Activated CD4-positive, alpha-beta T cell treated with anti-CD3 and anti-CD28 coated beads, Interleukin-2, amount 50 U/mL, for 4 hours (primary cell): ENCODE results near the gene NEFH.
"Not testable (repeated sequence)": the region's sequence is repeated elsewhere in the genome, so short reads cannot be mapped to it uniquely, and the experiment has no call there.

Source experiments
- DNase-seq, 2 experiments: peaks; one replicate each; pipeline ENCODE4 v3.0.0-alpha.2; 2020

The NEFH gene

GRCh38 chr22:29479417-29480261, at the start of gene NEFH:
Gene NEFH (plus strand): TSS chr22:29480218. CDS start chr22:29480263, 45 bp downstream.
- no peak for DNase-seq

- DNase-seq = no peak
Measured at GRCh38 chr22:29431986-29432385, 48.0 kb upstream of the NEFH start.

GRCh38 chr22:29433856-29434255, 46.2 kb upstream of the NEFH start:
- DNase-seq = no peak

DNA sequence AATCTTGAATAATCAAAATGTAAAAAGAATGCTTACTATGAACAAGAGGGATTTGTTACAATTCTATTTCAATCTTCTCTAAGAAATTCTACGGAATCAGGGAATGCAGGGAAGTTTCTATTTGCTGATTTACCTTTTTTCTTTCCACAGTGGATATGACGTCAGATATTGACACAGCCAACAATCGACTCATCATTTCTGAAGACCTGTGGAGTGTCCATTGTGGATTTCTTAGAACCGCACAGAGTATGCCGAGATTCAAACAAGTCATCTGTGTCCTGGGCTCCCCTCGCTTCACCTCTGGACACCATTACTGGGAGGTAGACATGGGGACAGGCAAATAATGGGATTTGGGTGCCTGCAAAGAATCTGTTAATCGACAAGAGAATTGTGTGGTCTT, 45.7 kb upstream of the NEFH start:
- no peak for DNase-seq

- no peak for DNase-seq
Measured at GRCh38 chr22:29435236-29436136, 44.5 kb upstream of the NEFH start.

GRCh38 chr22:29438283-29438682, 41.7 kb upstream of the NEFH start, which contains the start of gene RFPL1:
Gene RFPL1 (plus strand): TSS chr22:29438583.
- not testable (repeated sequence) for DNase-seq

DNA sequence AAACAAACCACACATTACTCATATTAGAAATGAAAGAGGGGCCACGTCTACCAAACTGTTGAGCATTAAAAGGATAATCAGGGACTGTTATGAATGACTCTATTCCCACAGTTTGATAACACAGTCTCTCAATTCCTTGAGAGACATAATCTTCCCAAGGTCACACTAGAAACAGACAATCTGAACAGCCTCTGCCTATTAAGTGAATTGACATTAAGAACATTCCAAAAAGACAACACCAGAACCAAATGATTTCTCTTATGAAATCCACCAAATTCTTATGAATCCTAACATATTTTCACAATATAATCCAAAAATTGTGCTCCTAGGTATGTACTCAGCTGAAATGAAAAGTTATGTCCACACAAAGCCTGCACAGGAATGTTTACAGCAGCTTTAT, 37.0 kb upstream of the NEFH start:
- no peak for DNase-seq

DNA sequence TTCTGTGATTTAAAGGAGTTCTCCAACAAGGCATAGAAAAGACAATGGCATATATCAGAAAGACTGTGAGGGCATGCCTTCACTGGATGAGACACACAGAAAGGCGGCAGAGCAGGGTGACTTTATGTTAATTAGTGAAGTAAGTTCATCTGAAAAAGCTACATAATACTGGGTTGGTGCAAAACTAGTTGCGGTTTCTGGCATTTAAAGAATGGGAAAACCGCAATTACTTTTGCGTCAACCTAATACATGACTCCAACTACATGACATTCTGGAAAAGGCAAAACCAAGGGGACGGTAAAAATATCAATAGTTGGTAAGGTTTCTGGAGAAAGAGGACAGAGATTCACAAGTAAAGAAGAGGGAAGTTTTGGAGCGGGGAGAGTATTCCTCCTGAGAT, 36.6 kb upstream of the NEFH start:
- DNase-seq = no peak

DNA sequence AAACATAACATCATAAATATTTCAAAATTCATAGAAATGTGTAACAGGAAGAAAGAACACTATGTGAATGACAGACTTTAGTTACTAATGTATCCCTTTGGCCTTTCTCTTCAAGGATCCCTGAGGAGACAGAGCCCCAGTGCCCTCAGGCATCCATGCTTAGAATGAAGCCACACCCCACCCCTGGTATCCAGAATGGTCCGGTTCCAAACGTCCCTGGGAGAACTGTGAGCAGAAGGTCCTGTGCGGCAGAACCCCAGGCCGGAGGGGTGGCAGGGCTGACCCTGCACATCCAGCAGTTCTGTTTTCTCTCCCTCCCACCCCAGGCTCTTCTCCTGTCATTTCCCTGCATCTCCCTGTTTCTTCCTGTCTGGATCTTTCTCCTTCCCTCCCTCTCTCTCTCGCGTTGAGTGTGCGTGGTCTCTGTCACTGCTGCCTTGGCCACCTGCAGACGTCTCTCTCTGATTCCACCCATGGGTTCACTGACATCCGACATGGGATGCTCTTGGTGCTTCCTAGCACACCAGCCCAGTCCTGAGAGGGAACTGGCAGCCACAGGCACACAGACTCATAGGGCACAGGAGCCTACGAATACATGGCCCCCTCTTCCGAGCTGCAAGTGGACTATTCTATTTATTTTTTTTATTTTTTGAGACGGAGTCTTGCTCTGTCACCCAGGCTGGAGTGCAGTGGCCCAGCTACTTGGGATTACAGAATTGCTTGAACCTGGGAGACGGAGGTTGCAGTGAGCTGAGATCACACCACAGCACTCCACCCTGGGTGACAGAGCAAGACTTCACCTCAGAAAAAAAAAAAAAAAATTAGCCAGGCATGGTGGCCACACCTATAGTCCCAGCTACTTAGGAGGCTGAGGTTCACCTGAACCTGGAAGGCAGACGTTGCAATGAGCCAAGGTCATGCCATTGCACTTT, 35.9 kb upstream of the NEFH start:
- no peak for DNase-seq

DNA sequence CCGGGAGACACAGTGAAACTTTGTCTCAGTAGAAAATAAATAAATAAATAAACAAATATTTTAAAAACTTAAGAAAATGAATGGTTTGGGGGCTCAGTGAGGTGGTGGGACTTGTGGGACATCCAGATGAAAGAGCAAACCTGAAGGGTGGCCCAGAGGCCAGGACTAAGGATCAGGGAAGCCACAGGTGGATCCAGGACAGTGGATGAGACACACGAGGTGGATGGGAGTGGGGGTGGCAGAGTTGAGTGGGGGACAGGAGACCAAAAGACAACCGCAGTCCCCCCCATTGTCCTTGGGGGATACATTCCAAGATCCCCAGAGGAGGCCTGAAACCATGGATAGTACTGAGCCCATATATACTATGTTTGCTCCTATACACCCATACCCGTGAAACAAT, 34.5 kb upstream of the NEFH start:
- DNase-seq = no peak

GRCh38 chr22:29447906-29448305, 32.1 kb upstream of the NEFH start:
- no peak for DNase-seq

GRCh38 chr22:29449296-29449875, 30.6 kb upstream of the NEFH start:
- no peak for DNase-seq

DNA sequence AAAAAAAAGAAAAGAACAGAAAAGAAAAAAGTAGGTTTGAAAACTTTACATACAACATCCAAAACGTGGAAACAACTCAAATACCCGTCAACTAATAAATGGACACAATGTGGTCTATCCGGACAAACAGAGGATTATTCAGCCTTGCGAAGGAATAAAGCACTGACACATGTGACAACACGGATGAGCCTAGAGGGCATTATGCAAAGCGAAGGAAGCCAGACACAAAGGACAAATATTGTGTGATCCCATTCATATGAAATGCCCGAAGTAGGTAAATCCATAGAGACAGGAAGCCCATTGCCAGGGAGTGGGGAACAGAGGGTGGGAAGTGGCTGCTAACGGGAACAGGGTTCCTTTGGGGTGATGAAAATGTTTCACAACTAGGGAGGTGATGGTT, 29.8 kb upstream of the NEFH start:
- DNase-seq = no peak

- DNase-seq = no peak
Measured at GRCh38 chr22:29451863-29452262, 28.2 kb upstream of the NEFH start.

DNA sequence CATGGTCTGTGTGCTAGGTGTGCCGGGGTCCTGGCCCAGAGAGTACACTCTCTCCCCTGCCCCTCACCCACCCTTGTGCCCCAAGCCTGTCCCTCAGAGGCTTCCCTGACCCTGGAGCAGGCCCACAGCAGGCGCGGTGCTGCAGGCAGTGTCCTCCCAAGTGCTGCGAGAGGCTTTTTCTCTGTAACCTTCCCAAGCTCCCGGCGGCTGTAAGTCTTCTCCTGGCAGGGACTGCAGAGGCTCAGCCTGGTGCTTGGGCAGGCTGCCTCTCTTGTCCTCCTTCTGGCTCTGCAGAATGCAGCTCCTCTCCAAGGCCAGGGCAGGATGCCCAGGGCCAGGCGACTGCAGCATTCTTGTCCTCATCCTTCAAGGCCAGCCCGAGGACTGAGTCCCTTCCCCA, 25.7 kb upstream of the NEFH start:
- DNase-seq = no peak

DNA sequence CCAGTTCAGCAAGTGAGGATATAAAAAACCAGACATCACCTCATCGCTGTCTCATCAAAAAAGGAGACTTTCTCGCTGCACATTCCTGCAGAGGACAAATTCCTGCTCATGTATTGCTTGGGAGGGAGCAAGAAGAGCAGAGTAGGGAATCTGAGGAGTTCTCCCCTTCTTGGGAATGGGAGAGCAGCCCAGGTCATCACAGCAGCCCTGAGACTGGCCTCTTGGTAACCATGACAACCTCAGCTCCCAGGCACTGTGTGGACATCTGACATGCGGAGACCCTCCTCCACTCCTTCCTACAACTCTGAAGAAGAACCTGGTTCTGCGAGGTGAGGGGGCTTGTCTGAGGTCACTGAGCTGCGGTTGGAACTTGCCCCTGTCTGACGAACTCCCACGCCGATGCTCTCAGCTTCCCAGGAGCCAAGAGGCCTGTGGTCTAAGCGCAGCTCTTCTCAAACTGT, 23.8 kb upstream of the NEFH start:
- DNase-seq = no peak

GRCh38 chr22:29457730-29458129, 22.3 kb upstream of the NEFH start:
- no peak for DNase-seq

DNA sequence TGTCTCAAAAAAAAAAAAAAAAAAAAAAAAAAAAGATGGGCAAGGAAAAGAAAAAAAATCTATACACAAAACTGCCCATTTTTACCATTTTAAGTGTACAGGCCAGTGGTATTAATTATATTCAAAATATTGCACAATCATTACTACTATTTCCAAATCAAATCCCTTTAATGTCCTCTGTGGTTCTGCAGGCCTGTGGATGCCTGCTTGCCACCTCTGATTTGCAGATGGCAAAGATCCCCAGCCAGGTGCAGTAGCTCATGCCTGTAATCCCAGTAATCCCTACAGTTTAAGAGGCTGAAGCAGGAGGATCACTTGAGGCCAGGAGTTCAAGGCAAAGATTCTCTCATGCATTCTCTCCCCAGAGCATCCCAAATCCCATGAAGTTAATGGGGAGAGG, 21.5 kb upstream of the NEFH start:
- DNase-seq = no peak

DNA sequence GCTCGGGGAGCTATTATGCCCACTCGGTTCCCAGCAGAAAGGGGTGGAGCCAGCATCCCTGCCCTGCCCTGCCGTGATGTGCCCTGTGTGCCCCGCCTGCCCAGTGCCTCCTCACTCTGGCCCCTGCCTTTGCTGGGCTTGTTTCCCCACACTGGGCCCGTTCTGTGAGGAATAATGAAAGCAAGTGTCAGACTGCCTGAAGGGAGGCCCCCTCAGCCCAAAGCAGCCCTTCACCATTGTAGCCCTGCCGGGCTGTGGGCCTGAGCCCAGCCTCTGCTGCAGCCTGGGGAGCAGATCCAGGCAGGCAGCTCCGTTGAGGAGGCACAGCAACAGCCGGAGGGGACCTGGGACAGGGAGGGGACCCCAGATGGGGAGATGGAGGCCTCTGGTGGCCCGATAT, 20.2 kb upstream of the NEFH start:
- DNase-seq = no peak

- no peak for DNase-seq
Measured at GRCh38 chr22:29461263-29461662, 18.8 kb upstream of the NEFH start.

DNA sequence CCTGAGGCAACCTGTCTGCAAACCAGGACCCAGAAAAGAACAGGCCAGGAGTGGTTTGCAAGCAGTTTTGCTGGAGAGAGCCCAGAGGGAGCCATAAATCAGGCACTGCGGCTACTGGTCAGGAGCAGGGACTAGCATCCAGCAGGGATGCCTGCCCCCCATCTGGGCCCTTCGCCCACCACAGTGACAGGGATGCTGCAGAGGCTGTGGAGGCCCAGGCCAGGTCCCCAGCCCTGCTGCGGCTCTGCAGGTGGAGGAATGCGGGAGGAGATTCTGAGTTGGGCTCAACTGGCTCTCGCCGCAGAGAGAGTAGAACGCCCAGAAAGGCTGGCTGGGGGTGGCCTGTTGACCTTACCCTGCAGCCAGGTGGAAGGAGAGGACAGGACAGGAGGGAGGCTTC, 16.4 kb upstream of the NEFH start:
- no peak for DNase-seq

- DNase-seq = no peak
Measured at GRCh38 chr22:29464581-29464980, 15.4 kb upstream of the NEFH start.
